ENCODE results near the gene CYB5B. TPM values are rescaled to one million over a fixed set of nuclear protein-coding genes. Genes with fewer than 3 reads are reported as not detected.

Gene CYB5B
- 61.8 and 100 TPM in 2 replicates for total RNA-seq

DNA sequence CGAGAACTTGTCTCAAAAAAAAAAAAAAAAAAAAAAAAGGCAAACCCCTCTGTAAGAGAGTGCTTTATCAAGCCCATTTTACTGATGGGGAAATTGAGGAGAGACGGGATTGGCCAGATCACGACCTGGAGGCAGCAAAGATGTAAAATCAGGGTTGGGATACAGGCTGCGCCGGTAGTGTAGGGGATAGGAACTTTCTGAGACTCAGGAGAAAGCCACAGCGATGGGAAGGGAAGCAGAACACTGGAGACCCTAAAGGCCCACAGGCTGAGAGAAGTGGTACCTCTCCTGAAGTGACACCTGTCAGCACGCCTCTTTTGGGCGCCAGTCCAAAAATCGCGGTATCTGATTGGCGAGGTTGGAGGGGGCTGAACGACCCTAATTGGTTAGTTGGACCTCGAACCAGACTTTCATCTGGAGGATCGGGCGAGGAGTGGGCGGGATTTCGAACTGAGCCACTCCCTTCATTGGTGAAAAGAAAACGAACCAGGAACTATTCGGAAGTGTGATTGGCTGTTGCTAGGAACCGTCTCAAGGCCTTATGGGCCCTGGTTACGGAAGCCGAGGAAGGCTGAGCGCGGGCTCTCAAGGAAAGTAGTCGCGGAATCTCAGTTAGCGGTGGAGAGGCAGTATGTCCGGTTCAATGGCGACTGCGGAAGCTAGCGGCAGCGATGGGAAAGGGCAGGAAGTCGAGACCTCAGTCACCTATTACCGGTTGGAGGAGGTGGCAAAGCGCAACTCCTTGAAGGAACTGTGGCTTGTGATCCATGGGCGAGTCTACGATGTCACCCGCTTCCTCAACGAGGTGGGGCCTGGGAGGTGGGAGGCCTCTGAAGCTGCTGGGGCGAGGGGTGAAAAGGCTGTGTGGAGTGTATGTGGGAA lies at the start of gene CYB5B:
CYB5B (plus strand) TSS at position 567 of the 882 bp plus-strand sequence; CDS start at position 632, 65 bp downstream.

Other genes with a start within 250 kb of the CYB5B start
- 29.7 and 81.5 TPM in 2 replicates for gene SNTB2, start 237.5 kb upstream of the CYB5B start, total RNA-seq
- 22.0 and 28.1 TPM in 2 replicates for gene VPS4A, start 113.3 kb upstream of the CYB5B start, total RNA-seq
- 14.4 and 14.8 TPM in 2 replicates for gene PDF, start 94.0 kb upstream of the CYB5B start, total RNA-seq
- gene COG8, start 85.1 kb upstream of the CYB5B start, total RNA-seq = 36.2 and 38.3 TPM in 2 replicates
- gene NIP7, start 84.8 kb upstream of the CYB5B start, total RNA-seq = 18.7 and 26.0 TPM in 2 replicates
- 0.30 TPM in 1 of 2 replicates, not detected in the other for gene TMED6, start 72.8 kb upstream of the CYB5B start, total RNA-seq
- gene TERF2, start 38.6 kb upstream of the CYB5B start, total RNA-seq = 7.1 and 14.7 TPM in 2 replicates
- 27.6 and 45.7 TPM in 2 replicates for gene NFAT5, start 141.3 kb downstream of the CYB5B start, total RNA-seq